HepG2 (cell line): ENCODE results near the gene PIKFYVE. TPM values are rescaled to one million over a fixed set of nuclear protein-coding genes. Genes with fewer than 3 reads are reported as not detected.

Source experiments
- ELF3 ChIP-seq: IDR thresholded peaks from 2 replicates; pipeline ENCODE4 v1.6.1; 2016; ENCODE audit warnings: missing genetic modification reagents, missing compliant biosample characterization
- ESRRA ChIP-seq: sonication (generic); formaldehyde crosslinking; IDR thresholded peaks from 2 replicates; pipeline ENCODE4 v1.5.1; 2020; ENCODE audit warnings: mild to moderate bottlenecking, low read depth, missing genetic modification reagents
- SRF ChIP-seq: IDR thresholded peaks from 2 replicates; pipeline ENCODE4 v1.6.1; 2011; ENCODE audit warnings: mild to moderate bottlenecking, low read depth, low read length, moderate library complexity
- ZNF264 ChIP-seq: sonication (generic); formaldehyde crosslinking; IDR thresholded peaks from 2 replicates; pipeline ENCODE4 v1.4.0; 2020; ENCODE audit warnings: missing genetic modification reagents
- ZNF326 ChIP-seq: sonication (generic); formaldehyde crosslinking; IDR thresholded peaks from 2 replicates; pipeline ENCODE4 v1.4.0; 2020; ENCODE audit warnings: missing genetic modification reagents, borderline replicate concordance
- ZNF850 ChIP-seq: sonication (generic); formaldehyde crosslinking; conservative IDR thresholded peaks from 2 replicates; pipeline ENCODE4 v1.9.0; 2021; ENCODE audit warnings: mild to moderate bottlenecking, missing genetic modification reagents
- ZSCAN30 ChIP-seq: sonication (generic); formaldehyde crosslinking; IDR thresholded peaks from 2 replicates; pipeline ENCODE4 v1.5.0; 2020; ENCODE audit warnings: mild to moderate bottlenecking, missing genetic modification reagents
- polyA plus RNA-seq, 8 experiments: library from polyadenylated mRNA; depleted of rRNA in 3 of 8; stranded (reverse) in 7 of 8; unstranded in 1 of 8; fragments of >200 nt; fragmentation: Illumina TruSeq in 4 of 8; extraction: Trizol in 4 of 8; gene quantifications; 2 replicates each; pipeline versions ENCODE4 v1.2.1 to v1.2.3, GENCODE V29; 2011 to 2016; ENCODE audit warnings: low read depth in 4 of 8, missing spikeins in 1 of 8, mixed read lengths in 1 of 8; ENCODE audit not compliant: insufficient read depth in 1 of 8
- total RNA-seq, 5 experiments: library from RNA; depleted of rRNA; stranded (reverse); fragments of >200 nt; fragmentation: Illumina TruSeq; extraction: Trizol; gene quantifications; 2 replicates each; pipeline ENCODE4 v1.2.3, GENCODE V29; 2016; ENCODE audit warnings: low read depth in 1 of 5
- TF ChIP-seq, protein P1 (sequence below): IDR thresholded peaks from 2 replicates; pipeline ENCODE4 v1.6.1; 2016; ENCODE audit warnings: missing biosample characterization, missing genetic modification reagents, low read depth
- TF ChIP-seq, protein P2 (sequence below): IDR thresholded peaks from 2 replicates; pipeline ENCODE4 v1.6.1; 2016; ENCODE audit warnings: low read depth, missing genetic modification reagents, missing compliant biosample characterization
- TF ChIP-seq, protein P3 (sequence below): sonication (generic); formaldehyde crosslinking; IDR thresholded peaks from 2 replicates; pipeline ENCODE4 v1.5.1; 2020; ENCODE audit warnings: missing genetic modification reagents, mild to moderate bottlenecking, borderline replicate concordance
- TF ChIP-seq, protein P4 (sequence below): sonication (generic); formaldehyde crosslinking; IDR thresholded peaks from 2 replicates; pipeline ENCODE4 v1.8.1; 2023; ENCODE audit warnings: mild to moderate bottlenecking, inconsistent platforms, moderate library complexity, missing genetic modification reagents, borderline replicate concordance
- TF ChIP-seq, protein P5 (sequence below): fragments of 450-650 bp; IDR thresholded peaks from 2 replicates; pipeline ENCODE4 v1.6.1; 2016

The PIKFYVE gene
- total and polyA plus RNA-seq, 2 of the 13 experiments (the other 11 are each of a cell fraction or from before 2014, with no cell fraction given) = 20.2 to 21.7 TPM

DNA sequence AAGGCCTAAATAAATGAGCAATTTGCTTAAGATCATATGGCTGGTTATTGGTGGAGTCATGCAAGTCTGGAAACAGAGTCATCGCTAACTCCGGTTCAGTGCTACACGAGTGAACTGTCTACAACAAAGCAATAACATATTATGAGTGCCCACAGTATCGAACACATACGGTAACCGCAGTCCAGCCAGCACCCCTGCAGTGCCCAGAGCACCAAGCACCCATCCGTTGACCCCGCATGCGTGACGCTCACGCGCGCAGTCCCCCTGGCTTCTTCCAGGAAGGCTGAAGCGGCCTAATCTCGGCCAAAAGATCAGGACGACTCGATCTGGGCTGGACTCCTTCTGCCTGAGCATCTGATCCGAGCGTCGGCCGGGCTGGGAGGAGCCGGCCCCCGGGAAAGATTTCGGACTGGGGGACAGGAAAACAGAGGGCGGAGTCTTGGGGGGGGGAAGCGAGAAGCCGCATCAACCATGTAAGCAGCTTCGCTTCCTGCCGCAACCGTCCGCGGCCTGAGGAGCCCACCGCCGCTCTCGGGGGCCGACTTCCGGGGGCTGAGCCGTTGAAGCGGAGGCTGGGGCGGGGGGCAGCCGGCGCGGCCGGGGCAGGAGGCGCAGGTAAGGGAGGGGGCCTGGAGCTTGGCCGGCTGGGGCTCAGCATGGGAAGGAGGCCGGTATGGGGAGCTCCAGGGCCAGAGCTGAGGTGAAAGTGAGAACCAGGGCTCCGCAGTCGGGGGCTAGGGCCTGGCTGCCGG lies at the start of gene PIKFYVE (continued):
- TF ChIP-seq, protein P1, sequence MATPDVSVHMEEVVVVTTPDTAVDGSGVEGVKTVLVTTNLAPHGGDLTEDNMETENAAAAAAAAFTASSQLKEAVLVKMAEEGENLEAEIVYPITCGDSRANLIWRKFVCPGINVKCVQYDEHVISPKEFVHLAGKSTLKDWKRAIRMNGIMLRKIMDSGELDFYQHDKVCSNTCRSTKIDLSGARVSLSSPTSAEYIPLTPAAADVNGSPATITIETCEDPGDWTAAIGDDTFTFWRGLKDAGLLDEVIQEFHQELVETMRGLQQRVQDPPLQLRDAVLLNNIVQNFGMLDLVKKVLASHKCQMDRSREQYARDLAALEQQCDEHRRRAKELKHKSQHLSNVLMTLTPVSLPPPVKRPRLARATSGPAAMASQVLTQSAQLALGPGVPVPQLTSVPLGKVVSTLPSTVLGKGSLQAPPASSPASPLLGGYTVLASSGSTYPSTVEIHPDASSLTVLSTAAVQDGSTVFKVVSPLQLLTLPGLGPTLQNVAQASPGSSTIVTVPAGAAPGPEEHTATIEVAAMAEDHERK (CRISPR knock-in tag) = peak; percentile 92
- TF ChIP-seq ZSCAN30 (CRISPR knock-in tag) (peak; percentile 49; the same call in 1 of the 2 replicates), ZNF326 (no peak), ESRRA (CRISPR knock-in tag) (peak; percentile 67), ZNF850 (no peak), ZNF264 (peak; percentile 58), SRF (peak; percentile 95), ELF3 (peak; percentile 94)
- TF ChIP-seq, protein P2, sequence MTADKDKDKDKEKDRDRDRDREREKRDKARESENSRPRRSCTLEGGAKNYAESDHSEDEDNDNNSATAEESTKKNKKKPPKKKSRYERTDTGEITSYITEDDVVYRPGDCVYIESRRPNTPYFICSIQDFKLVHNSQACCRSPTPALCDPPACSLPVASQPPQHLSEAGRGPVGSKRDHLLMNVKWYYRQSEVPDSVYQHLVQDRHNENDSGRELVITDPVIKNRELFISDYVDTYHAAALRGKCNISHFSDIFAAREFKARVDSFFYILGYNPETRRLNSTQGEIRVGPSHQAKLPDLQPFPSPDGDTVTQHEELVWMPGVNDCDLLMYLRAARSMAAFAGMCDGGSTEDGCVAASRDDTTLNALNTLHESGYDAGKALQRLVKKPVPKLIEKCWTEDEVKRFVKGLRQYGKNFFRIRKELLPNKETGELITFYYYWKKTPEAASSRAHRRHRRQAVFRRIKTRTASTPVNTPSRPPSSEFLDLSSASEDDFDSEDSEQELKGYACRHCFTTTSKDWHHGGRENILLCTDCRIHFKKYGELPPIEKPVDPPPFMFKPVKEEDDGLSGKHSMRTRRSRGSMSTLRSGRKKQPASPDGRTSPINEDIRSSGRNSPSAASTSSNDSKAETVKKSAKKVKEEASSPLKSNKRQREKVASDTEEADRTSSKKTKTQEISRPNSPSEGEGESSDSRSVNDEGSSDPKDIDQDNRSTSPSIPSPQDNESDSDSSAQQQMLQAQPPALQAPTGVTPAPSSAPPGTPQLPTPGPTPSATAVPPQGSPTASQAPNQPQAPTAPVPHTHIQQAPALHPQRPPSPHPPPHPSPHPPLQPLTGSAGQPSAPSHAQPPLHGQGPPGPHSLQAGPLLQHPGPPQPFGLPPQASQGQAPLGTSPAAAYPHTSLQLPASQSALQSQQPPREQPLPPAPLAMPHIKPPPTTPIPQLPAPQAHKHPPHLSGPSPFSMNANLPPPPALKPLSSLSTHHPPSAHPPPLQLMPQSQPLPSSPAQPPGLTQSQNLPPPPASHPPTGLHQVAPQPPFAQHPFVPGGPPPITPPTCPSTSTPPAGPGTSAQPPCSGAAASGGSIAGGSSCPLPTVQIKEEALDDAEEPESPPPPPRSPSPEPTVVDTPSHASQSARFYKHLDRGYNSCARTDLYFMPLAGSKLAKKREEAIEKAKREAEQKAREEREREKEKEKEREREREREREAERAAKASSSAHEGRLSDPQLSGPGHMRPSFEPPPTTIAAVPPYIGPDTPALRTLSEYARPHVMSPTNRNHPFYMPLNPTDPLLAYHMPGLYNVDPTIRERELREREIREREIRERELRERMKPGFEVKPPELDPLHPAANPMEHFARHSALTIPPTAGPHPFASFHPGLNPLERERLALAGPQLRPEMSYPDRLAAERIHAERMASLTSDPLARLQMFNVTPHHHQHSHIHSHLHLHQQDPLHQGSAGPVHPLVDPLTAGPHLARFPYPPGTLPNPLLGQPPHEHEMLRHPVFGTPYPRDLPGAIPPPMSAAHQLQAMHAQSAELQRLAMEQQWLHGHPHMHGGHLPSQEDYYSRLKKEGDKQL (CRISPR knock-in tag) = peak; percentile 63
- TF ChIP-seq, protein P3, sequence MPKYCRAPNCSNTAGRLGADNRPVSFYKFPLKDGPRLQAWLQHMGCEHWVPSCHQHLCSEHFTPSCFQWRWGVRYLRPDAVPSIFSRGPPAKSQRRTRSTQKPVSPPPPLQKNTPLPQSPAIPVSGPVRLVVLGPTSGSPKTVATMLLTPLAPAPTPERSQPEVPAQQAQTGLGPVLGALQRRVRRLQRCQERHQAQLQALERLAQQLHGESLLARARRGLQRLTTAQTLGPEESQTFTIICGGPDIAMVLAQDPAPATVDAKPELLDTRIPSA = peak; percentile 74; the same call in 1 of the 2 replicates
- TF ChIP-seq, protein P4, sequence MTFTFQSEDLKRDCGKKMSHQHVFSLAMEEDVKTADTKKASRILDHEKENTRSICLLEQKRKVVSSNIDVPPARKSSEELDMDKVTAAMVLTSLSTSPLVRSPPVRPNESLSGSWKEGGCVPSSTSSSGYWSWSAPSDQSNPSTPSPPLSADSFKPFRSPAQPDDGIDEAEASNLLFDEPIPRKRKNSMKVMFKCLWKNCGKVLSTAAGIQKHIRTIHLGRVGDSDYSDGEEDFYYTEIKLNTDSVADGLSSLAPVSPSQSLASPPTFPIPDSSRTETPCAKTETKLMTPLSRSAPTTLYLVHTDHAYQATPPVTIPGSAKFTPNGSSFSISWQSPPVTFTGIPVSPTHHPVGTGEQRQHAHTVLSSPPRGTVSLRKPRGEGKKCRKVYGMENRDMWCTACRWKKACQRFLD (CRISPR knock-in tag) = peak; percentile 79
- TF ChIP-seq, protein P5, sequence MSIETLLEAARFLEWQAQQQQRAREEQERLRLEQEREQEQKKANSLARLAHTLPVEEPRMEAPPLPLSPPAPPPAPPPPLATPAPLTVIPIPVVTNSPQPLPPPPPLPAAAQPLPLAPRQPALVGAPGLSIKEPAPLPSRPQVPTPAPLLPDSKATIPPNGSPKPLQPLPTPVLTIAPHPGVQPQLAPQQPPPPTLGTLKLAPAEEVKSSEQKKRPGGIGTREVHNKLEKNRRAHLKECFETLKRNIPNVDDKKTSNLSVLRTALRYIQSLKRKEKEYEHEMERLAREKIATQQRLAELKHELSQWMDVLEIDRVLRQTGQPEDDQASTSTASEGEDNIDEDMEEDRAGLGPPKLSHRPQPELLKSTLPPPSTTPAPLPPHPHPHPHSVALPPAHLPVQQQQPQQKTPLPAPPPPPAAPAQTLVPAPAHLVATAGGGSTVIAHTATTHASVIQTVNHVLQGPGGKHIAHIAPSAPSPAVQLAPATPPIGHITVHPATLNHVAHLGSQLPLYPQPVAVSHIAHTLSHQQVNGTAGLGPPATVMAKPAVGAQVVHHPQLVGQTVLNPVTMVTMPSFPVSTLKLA = peak; percentile 67
